Activated naive CD4-positive, alpha-beta T cell treated with Interleukin-2 at 50 U/mL for 16 hours (primary cell): ENCODE results near the gene CDKN1B.

Experiments
- DNase-seq: peaks from one replicate; pipeline ENCODE4 v3.0.0-alpha.2; 2020

The CDKN1B gene

GRCh38 chr12:12704593-12705230 lies 12.5 kb upstream of the CDKN1B start:
- DNase-seq: no peak

GRCh38 chr12:12705838-12706520 lies 11.2 kb upstream of the CDKN1B start:
- DNase-seq: peak; percentile 58

- no peak for DNase-seq
These were observed 3.3 kb upstream of the CDKN1B start for GRCh38 chr12:12713932-12714275.

- DNase-seq: peak; percentile 48
These were observed 2.7 kb upstream of the CDKN1B start for GRCh38 chr12:12714276-12715021.

- DNase-seq: no peak
These were observed 2.1 kb upstream of the CDKN1B start for GRCh38 chr12:12715128-12715458.

GRCh38 chr12:12715459-12716150 lies 1.6 kb upstream of the CDKN1B start:
- DNase-seq: peak; percentile 53

- no peak for DNase-seq
These were observed 896 bp upstream of the CDKN1B start for GRCh38 chr12:12716151-12716792.

- DNase-seq: peak; percentile 24
These were observed 615 bp downstream of the CDKN1B start for GRCh38 chr12:12717586-12718380.

GRCh38 chr12:12718381-12718759 lies 1.2 kb downstream of the CDKN1B start:
- peak; percentile 46 for DNase-seq

GRCh38 chr12:12718853-12719252 lies 1.7 kb downstream of the CDKN1B start:
- peak; percentile 26 for DNase-seq

GRCh38 chr12:12719496-12719895 lies 2.3 kb downstream of the CDKN1B start:
- DNase-seq: no peak

- no peak for DNase-seq
These were observed 2.9 kb downstream of the CDKN1B start for GRCh38 chr12:12720052-12720451.

GRCh38 chr12:12720672-12721161 lies 3.5 kb downstream of the CDKN1B start:
- no peak for DNase-seq

- no peak for DNase-seq
These were observed 4.1 kb downstream of the CDKN1B start for GRCh38 chr12:12721176-12721751.

- no peak for DNase-seq
These were observed 4.8 kb downstream of the CDKN1B start for GRCh38 chr12:12721814-12722434.

- DNase-seq: no peak
These were observed 5.4 kb downstream of the CDKN1B start for GRCh38 chr12:12722435-12723148.

GRCh38 chr12:12723149-12723680 lies 6.0 kb downstream of the CDKN1B start:
- no peak for DNase-seq

- DNase-seq: peak; percentile 54
These were observed 6.7 kb downstream of the CDKN1B start for GRCh38 chr12:12723681-12724420.

- DNase-seq: no peak
These were observed 7.4 kb downstream of the CDKN1B start for GRCh38 chr12:12724421-12725085.
